ENCODE results near the gene MCOLN1. TPM values are rescaled to one million over a fixed set of nuclear protein-coding genes. Genes with fewer than 3 reads are reported as not detected.

The MCOLN1 gene
- total and polyA plus RNA-seq, 9 of the 15 experiments (the other 6 are each of a cell fraction or from before 2014, with no cell fraction given): 0.25 to 15.4 (median 7.1) TPM

DNA sequence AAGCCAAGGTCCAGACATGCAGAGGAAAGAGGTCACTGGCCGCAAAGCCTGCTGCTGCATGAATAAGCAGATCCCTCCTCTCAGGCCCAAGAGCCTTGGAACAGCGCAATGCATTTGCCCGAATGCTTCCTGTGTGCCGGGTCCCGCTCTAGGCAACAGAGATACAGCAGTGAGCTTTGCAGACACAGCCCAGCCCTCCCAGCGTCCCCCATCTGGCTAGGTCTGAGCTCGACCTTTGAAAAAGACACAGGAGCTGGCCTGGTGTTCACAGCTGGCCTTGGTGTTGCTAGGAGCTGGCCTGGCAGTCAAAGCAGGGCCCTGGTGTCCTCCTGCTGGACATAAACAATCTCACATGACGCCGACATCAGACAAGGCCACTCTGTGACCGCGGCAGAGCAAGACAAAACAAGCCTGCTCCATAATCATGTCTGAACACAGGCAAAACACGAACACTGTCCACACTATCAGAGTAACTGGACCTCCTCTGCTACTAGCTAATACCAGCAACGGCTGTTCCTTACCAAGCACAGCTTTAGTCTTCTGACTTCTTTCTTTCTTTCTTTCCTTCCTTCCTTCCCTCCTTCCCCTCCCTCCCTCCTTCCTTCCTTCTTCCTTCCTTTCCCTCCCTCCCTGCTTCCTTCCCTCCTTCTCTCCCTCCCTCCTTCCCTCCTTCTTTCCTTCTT, 27.9 kb upstream of the MCOLN1 start (continued):
- peak; percentile 26 for TF ChIP-seq MEIS2 (IDR thresholded peaks at IDR 0.05; ENCODE audit: partially characterized antibody)
- TF ChIP-seq, protein P1, sequence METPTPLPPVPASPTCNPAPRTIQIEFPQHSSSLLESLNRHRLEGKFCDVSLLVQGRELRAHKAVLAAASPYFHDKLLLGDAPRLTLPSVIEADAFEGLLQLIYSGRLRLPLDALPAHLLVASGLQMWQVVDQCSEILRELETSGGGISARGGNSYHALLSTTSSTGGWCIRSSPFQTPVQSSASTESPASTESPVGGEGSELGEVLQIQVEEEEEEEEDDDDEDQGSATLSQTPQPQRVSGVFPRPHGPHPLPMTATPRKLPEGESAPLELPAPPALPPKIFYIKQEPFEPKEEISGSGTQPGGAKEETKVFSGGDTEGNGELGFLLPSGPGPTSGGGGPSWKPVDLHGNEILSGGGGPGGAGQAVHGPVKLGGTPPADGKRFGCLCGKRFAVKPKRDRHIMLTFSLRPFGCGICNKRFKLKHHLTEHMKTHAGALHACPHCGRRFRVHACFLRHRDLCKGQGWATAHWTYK (CRISPR knock-in tag; IDR thresholded peaks at IDR 0.05): 0 out of 2 replicates have a peak, but pooled peaks have one; percentile 42
- no peak for TF ChIP-seq BMI1 (IDR thresholded peaks at IDR 0.05; ENCODE audit: low read length)
- TF ChIP-seq TBL1XR1 (IDR thresholded peaks at IDR 0.05; ENCODE audit: low read length in 2 of 2): no peak
- TF ChIP-seq BCOR (IDR thresholded peaks at IDR 0.05): 0 out of 2 replicates have a peak, but pooled peaks have one; percentile 8
- peak; percentile 77 for TF ChIP-seq TOE1 (IDR thresholded peaks at IDR 0.05; ENCODE audit: borderline replicate concordance)
- TF ChIP-seq TOE1 (CRISPR knock-in tag; IDR thresholded peaks at IDR 0.05; ENCODE audit: borderline replicate concordance, low read depth): no peak
- TF ChIP-seq NCOA1 (IDR thresholded peaks at IDR 0.05; ENCODE audit: low read depth): no peak
- TF ChIP-seq ZFP36 (IDR thresholded peaks at IDR 0.05; ENCODE audit: low read depth, low read length, partially characterized antibody): no peak
- TF ChIP-seq NFE2 (IDR thresholded peaks at IDR 0.05; ENCODE audit: low read depth): peak; percentile 41; the same call in 1 of the 2 replicates
- TF ChIP-seq CSDE1 (IDR thresholded peaks at IDR 0.05): no peak
- no peak for TF ChIP-seq ETS2 (tag; IDR thresholded peaks at IDR 0.05; ENCODE audit: borderline replicate concordance, poor library complexity, severe bottlenecking)
- TF ChIP-seq DDX20 (tag; IDR thresholded peaks at IDR 0.05; ENCODE audit: low read depth): no peak
- TF ChIP-seq NR4A1 (CRISPR knock-in tag; IDR thresholded peaks at IDR 0.05): no peak
- TF ChIP-seq NR4A1 (tag; IDR thresholded peaks at IDR 0.05): peak; percentile 75
- no peak for TF ChIP-seq PHF21A (IDR thresholded peaks at IDR 0.05; ENCODE audit: borderline replicate concordance, low read depth)
- TF ChIP-seq CCNT2 (IDR thresholded peaks at IDR 0.05; ENCODE audit: borderline replicate concordance, extremely low read depth, insufficient read length, low read depth, low read length): no peak
- no peak for TF ChIP-seq NUFIP1 (IDR thresholded peaks at IDR 0.05; ENCODE audit: partially characterized antibody)
- no peak for TF ChIP-seq ARNT (IDR thresholded peaks at IDR 0.05)
- 0 out of 4 replicates have a peak, but pooled peaks have one; percentile 39 to 59 for TF ChIP-seq MCM7 (IDR thresholded peaks at IDR 0.05)
- TF ChIP-seq RAD21 (CRISPR knock-in tag; conservative IDR thresholded peaks at IDR 0.05 in 1 of 2, IDR thresholded peaks at IDR 0.05 in 1 of 2): peak in 1 of 2 experiments; percentile 23; a peak in 2 of 4 replicates
- TF ChIP-seq L3MBTL2 (IDR thresholded peaks at IDR 0.05): peak; percentile 83
- TF ChIP-seq ZNF165 (CRISPR knock-in tag; IDR thresholded peaks at IDR 0.05; ENCODE audit: borderline replicate concordance): no peak
- TF ChIP-seq ZC3H8 (IDR thresholded peaks at IDR 0.05): no peak
- no peak for TF ChIP-seq ZNF311 (CRISPR knock-in tag; IDR thresholded peaks at IDR 0.05)
- no peak for TF ChIP-seq ZBTB1 (CRISPR knock-in tag; IDR thresholded peaks at IDR 0.05; ENCODE audit: borderline replicate concordance, low read depth)
- no peak for TF ChIP-seq RBM25 (IDR thresholded peaks at IDR 0.05; ENCODE audit: low read depth, low read length, severe bottlenecking)
- TF ChIP-seq MIER1 (IDR thresholded peaks at IDR 0.05; ENCODE audit: low read depth): 0 out of 2 replicates have a peak, but pooled peaks have one; percentile 38

Data from K562 (cell line).